MM.1S (cell line): ENCODE measurements around the gene AMTN.
"Not testable (repeated sequence)": the region's sequence is repeated elsewhere in the genome, so short reads cannot be mapped to it uniquely, and the experiment has no call there.

Experiments used
- DNase-seq: peaks from one replicate; pipeline ENCODE4 v3.0.0-alpha.2; 2015
- H2AFZ ChIP-seq: fragments of 300-600 bp; sonication (generic); 2 replicates; pipeline ENCODE4 v1.6.0; 2016; ENCODE audit warnings: antibody characterized with exemption, low read length
- H3F3A ChIP-seq: fragments of 300-600 bp; sonication (generic); 2 replicates; pipeline ENCODE4 v1.6.1; 2016; ENCODE audit warnings: mild to moderate bottlenecking, antibody characterized with exemption, low read length, moderate library complexity, mixed read lengths; ENCODE audit not compliant: insufficient read depth
- H3K27ac ChIP-seq: fragments of 300-600 bp; sonication (generic); 2 replicates; pipeline ENCODE4 v1.5.1; 2016; ENCODE audit warnings: mild to moderate bottlenecking, low read length
- H3K27me3 ChIP-seq: fragments of 300-600 bp; sonication (generic); replicated peaks from 2 replicates; pipeline ENCODE4 v1.6.0; 2016; ENCODE audit warnings: low read length; ENCODE audit not compliant: insufficient read depth
- H3K36me3 ChIP-seq: fragments of 300-600 bp; sonication (generic); replicated peaks from 2 replicates; pipeline ENCODE4 v1.6.1; 2016; ENCODE audit warnings: mild to moderate bottlenecking, low read length, mixed read lengths; ENCODE audit not compliant: insufficient read depth
- H3K4me1 ChIP-seq: fragments of 300-600 bp; sonication (generic); 2 replicates; pipeline ENCODE4 v1.6.1; 2016; ENCODE audit warnings: low read length, mixed read lengths
- H3K4me2 ChIP-seq: fragments of 300-600 bp; sonication (generic); 2 replicates; pipeline ENCODE4 v1.6.0; 2016; ENCODE audit warnings: low read depth, low read length
- H3K4me3 ChIP-seq: fragments of 300-600 bp; sonication (generic); 2 replicates; pipeline ENCODE4 v1.5.1; 2016; ENCODE audit warnings: low read length, mixed read lengths
- H3K79me2 ChIP-seq: fragments of 300-600 bp; sonication (generic); 2 replicates; pipeline ENCODE4 v1.6.1; 2016; ENCODE audit warnings: mixed run types, low read length, mixed read lengths
- H3K9ac ChIP-seq: fragments of 300-600 bp; sonication (generic); 2 replicates; pipeline ENCODE4 v1.6.1; 2016; ENCODE audit warnings: low read length, mixed read lengths
- H3K9me2 ChIP-seq: fragments of 300-600 bp; sonication (generic); replicated peaks from 2 replicates; pipeline ENCODE4 v1.6.1; 2016; ENCODE audit warnings: mild to moderate bottlenecking, low read length, mixed read lengths; ENCODE audit not compliant: insufficient read depth
- H3K9me3 ChIP-seq: fragments of 300-600 bp; sonication (generic); replicated peaks from 2 replicates; pipeline ENCODE4 v1.6.1; 2016; ENCODE audit warnings: mild to moderate bottlenecking, low read length, mixed read lengths; ENCODE audit not compliant: insufficient read depth
- H4K20me1 ChIP-seq: fragments of 300-600 bp; sonication (generic); 2 replicates; pipeline ENCODE4 v1.6.1; 2016; ENCODE audit warnings: mild to moderate bottlenecking, low read length, moderate library complexity, mixed read lengths; ENCODE audit not compliant: insufficient read depth
- CTCF ChIP-seq: fragments of 300-600 bp; sonication (generic); IDR thresholded peaks from 2 replicates; pipeline ENCODE4 v1.5.1; 2016; ENCODE audit warnings: antibody characterized with exemption, low read length, mixed read lengths
- EZH2 ChIP-seq: fragments of 300-600 bp; sonication (generic); optimal IDR thresholded peaks from 2 replicates; pipeline ENCODE3; 2017; ENCODE audit warnings: low read depth, mild to moderate bottlenecking, antibody characterized with exemption, low read length, mixed read lengths
- EZH2phosphoT487 ChIP-seq: fragments of 300-600 bp; sonication (generic); IDR thresholded peaks from 2 replicates; pipeline ENCODE4 v1.6.1; 2018; ENCODE audit warnings: antibody characterized with exemption, low read length

Gene AMTN

GRCh38 chr4:70488748-70489147 is 29.6 kb upstream of the AMTN start:
- H3K36me3 ChIP-seq: no peaks in the 10 kb centered on the region
- no peaks in the 10 kb centered on the region for H3K79me2 ChIP-seq
- no peak overlapping the region for H3K4me3 ChIP-seq
- H3F3A ChIP-seq: no peaks in the 10 kb centered on the region
- H3K27ac ChIP-seq: no peak overlapping the region
- no peaks in the 10 kb centered on the region for H3K9me3 ChIP-seq
- no peak overlapping the region for H3K9ac ChIP-seq
- no peaks in the 10 kb centered on the region for H3K9me2 ChIP-seq
- no peak overlapping the region for H3K4me2 ChIP-seq
- DNase-seq: no peak
- TF ChIP-seq EZH2 (no peak), CTCF (no peak), EZH2phosphoT487 (no peak)
- no peaks in the 10 kb centered on the region for H4K20me1 ChIP-seq
- H2AFZ ChIP-seq: no peak overlapping the region
- H3K4me1 ChIP-seq: no peaks in the 10 kb centered on the region
- H3K27me3 ChIP-seq: no peaks in the 10 kb centered on the region

GRCh38 chr4:70496231-70496630 is 22.1 kb upstream of the AMTN start:
- Histone ChIP-seq H3K27ac (no peak overlapping the region), H3K9me3 (no peaks in the 10 kb centered on the region), H3F3A (no peaks in the 10 kb centered on the region), H3K36me3 (no peaks in the 10 kb centered on the region), H3K4me3 (no peak overlapping the region), H3K79me2 (no peaks in the 10 kb centered on the region), H3K4me2 (no peak overlapping the region), H2AFZ (no peak overlapping the region), H4K20me1 (no peaks in the 10 kb centered on the region), H3K4me1 (no peaks in the 10 kb centered on the region), H3K27me3 (no peaks in the 10 kb centered on the region), H3K9ac (no peak overlapping the region), H3K9me2 (no peaks in the 10 kb centered on the region)
- TF ChIP-seq EZH2 (no peak), CTCF (no peak), EZH2phosphoT487 (no peak)
- no peak for DNase-seq

GRCh38 chr4:70501838-70502237 is 16.5 kb upstream of the AMTN start:
- H3K27ac ChIP-seq, H3K9me2 ChIP-seq, H3K4me2 ChIP-seq, H3K4me1 ChIP-seq, DNase-seq, H3K9ac ChIP-seq, H3F3A ChIP-seq, H3K4me3 ChIP-seq, H3K27me3 ChIP-seq, H4K20me1 ChIP-seq, H3K36me3 ChIP-seq, H3K79me2 ChIP-seq, H3K9me3 ChIP-seq, H2AFZ ChIP-seq: not testable (repeated sequence)

GRCh38 chr4:70504733-70505132 is 13.6 kb upstream of the AMTN start:
- Histone ChIP-seq H3K9me2 (no peaks in the 10 kb centered on the region), H3K4me2 (no peak overlapping the region), H3K27ac (no peak overlapping the region), H2AFZ (no peak overlapping the region), H3K36me3 (no peaks in the 10 kb centered on the region), H3K9ac (no peak overlapping the region), H3K4me3 (no peak overlapping the region), H4K20me1 (no peaks in the 10 kb centered on the region), H3K9me3 (no peaks in the 10 kb centered on the region), H3K79me2 (no peaks in the 10 kb centered on the region), H3K4me1 (no peaks in the 10 kb centered on the region), H3K27me3 (no peaks in the 10 kb centered on the region), H3F3A (no peaks in the 10 kb centered on the region)
- no peak for DNase-seq
- no peak for TF ChIP-seq CTCF
- no peak for TF ChIP-seq EZH2
- TF ChIP-seq EZH2phosphoT487: no peak
